GM23338 (cell line): Measurements from ENCODE around the gene GTSF1L. TPM values are rescaled to one million over a fixed set of nuclear protein-coding genes. Genes with fewer than 3 reads are reported as not detected.

ENCODE experiments used
- ATAC-seq: fragments of 200-7000 bp; cut with Tn5 transposase; 3 replicates; pipeline ENCODE4 v1.9.1; 2020
- DNase-seq: peaks from one replicate; pipeline ENCODE4 v3.0.0-alpha.2; 2015; ENCODE audit warnings: low spot score
- H2AFZ ChIP-seq: fragments of 200-600 bp; sonication (generic); 2 replicates; pipeline ENCODE4 v1.8.0; 2016; ENCODE audit warnings: antibody characterized with exemption, mild to moderate bottlenecking, moderate library complexity
- H3F3A ChIP-seq: fragments of 200-600 bp; sonication (generic); replicated peaks from 2 replicates; pipeline ENCODE4 v1.8.0; 2017; ENCODE audit warnings: antibody characterized with exemption, mixed run types, low read depth
- H3K27ac ChIP-seq: fragments of 200-600 bp; sonication (generic); 2 replicates; pipeline ENCODE4 v1.6.1; 2016; ENCODE audit warnings: low read depth
- H3K27me3 ChIP-seq: fragments of 200-600 bp; sonication (generic); 2 replicates; pipeline ENCODE4 v1.8.0; 2016; ENCODE audit warnings: mild to moderate bottlenecking, mixed run types, moderate library complexity; ENCODE audit not compliant: insufficient read depth
- H3K36me3 ChIP-seq: fragments of 200-600 bp; sonication (generic); 2 replicates; pipeline ENCODE4 v1.8.0; 2016; ENCODE audit warnings: mild to moderate bottlenecking; ENCODE audit not compliant: insufficient read depth
- H3K4me1 ChIP-seq: fragments of 200-600 bp; sonication (generic); 2 replicates; pipeline ENCODE4 v1.8.0; 2016; ENCODE audit warnings: mild to moderate bottlenecking, moderate library complexity; ENCODE audit not compliant: insufficient read depth
- H3K4me2 ChIP-seq: fragments of 200-600 bp; sonication (generic); 2 replicates; pipeline ENCODE4 v1.7.1; 2017; ENCODE audit warnings: mixed run types
- H3K4me3 ChIP-seq: fragments of 200-600 bp; sonication (generic); 2 replicates; pipeline ENCODE4 v1.6.1; 2016; ENCODE audit warnings: mixed run types
- H3K79me2 ChIP-seq: fragments of 200-600 bp; sonication (generic); replicated peaks from 2 replicates; pipeline ENCODE4 v1.8.0; 2017; ENCODE audit warnings: mild to moderate bottlenecking; ENCODE audit not compliant: insufficient read depth
- H3K9me2 ChIP-seq: fragments of 200-600 bp; sonication (generic); 2 replicates; pipeline ENCODE4 v1.8.0; 2017; ENCODE audit not compliant: insufficient read depth
- H4K20me1 ChIP-seq: fragments of 200-600 bp; sonication (generic); replicated peaks from 2 replicates; pipeline ENCODE4 v1.8.0; 2017; ENCODE audit warnings: mild to moderate bottlenecking; ENCODE audit not compliant: insufficient read depth
- H3K27ac Mint-ChIP-seq: 2 replicates; pipeline ENCODE4 v1.8.0; 2020; ENCODE audit warnings: inconsistent platforms, mild to moderate bottlenecking, moderate library complexity, mixed read lengths
- H3K27me3 Mint-ChIP-seq: 3 replicates; pipeline ENCODE4 v1.8.0; 2022; ENCODE audit warnings: low read depth, mild to moderate bottlenecking, moderate library complexity, mixed read lengths, inconsistent platforms; ENCODE audit not compliant: insufficient read depth, poor library complexity
- H3K36me3 Mint-ChIP-seq: 3 replicates; pipeline ENCODE4 v1.8.0; 2021; ENCODE audit warnings: low read depth, mild to moderate bottlenecking, inconsistent platforms, moderate library complexity, mixed read lengths
- H3K4me1 Mint-ChIP-seq: 3 replicates; pipeline ENCODE4 v1.8.0; 2020; ENCODE audit warnings: mild to moderate bottlenecking, inconsistent platforms, mixed read lengths
- H3K4me3 Mint-ChIP-seq: 3 replicates; pipeline ENCODE4 v1.8.0; 2021; ENCODE audit warnings: moderate library complexity, mild to moderate bottlenecking, inconsistent platforms, mixed read lengths
- H3K9me3 Mint-ChIP-seq: 3 replicates; pipeline ENCODE4 v1.8.0; 2020; ENCODE audit warnings: moderate library complexity, mild to moderate bottlenecking, inconsistent platforms, mixed read lengths
- CREB1 ChIP-seq: fragments of 250-450 bp; sonication (Bioruptor Pico); IDR thresholded peaks from 2 replicates; pipeline ENCODE4 v1.5.0; 2020; ENCODE audit warnings: low read depth, mild to moderate bottlenecking, moderate library complexity
- CTCF ChIP-seq, 2 experiments: fragments of 200-600 bp in 1 of 2; sonication (generic) in 1 of 2; conservative IDR thresholded peaks; 2 replicates each; pipeline versions ENCODE4 v1.5.1 to v1.6.1; 2016 to 2017; ENCODE audit warnings: antibody characterized with exemption in 2 of 2, low read depth in 2 of 2, mild to moderate bottlenecking in 2 of 2, moderate library complexity in 1 of 2
- ETS1 ChIP-seq: IDR thresholded peaks from 2 replicates; pipeline ENCODE4 v1.6.1; 2016; ENCODE audit warnings: antibody characterized with exemption
- EZH2 ChIP-seq: fragments of 200-600 bp; sonication (generic); IDR thresholded peaks from one replicate; pipeline ENCODE4 v1.8.0; 2017; ENCODE audit warnings: antibody characterized with exemption, mild to moderate bottlenecking, low read depth; ENCODE audit not compliant: unreplicated experiment
- EZH2phosphoT487 ChIP-seq: fragments of 200-600 bp; sonication (generic); IDR thresholded peaks from one replicate; pipeline ENCODE4 v1.8.1; 2018; ENCODE audit warnings: antibody characterized with exemption; ENCODE audit not compliant: unreplicated experiment
- JUNB ChIP-seq: IDR thresholded peaks from one replicate; pipeline ENCODE4 v1.6.1; 2016; ENCODE audit warnings: antibody characterized with exemption; ENCODE audit not compliant: unreplicated experiment
- NANOG ChIP-seq: IDR thresholded peaks from 2 replicates; pipeline ENCODE4 v1.6.1; 2016; ENCODE audit warnings: antibody characterized with exemption, borderline replicate concordance
- POLR2AphosphoS5 ChIP-seq: IDR thresholded peaks from 2 replicates; pipeline ENCODE4 v1.6.1; 2016; ENCODE audit warnings: antibody characterized with exemption, low read depth
- REST ChIP-seq: IDR thresholded peaks from one replicate; pipeline ENCODE4 v1.6.1; 2018; ENCODE audit warnings: antibody characterized with exemption; ENCODE audit not compliant: unreplicated experiment
- STAT1 ChIP-seq: IDR thresholded peaks from one replicate; pipeline ENCODE4 v1.6.1; 2016; ENCODE audit warnings: antibody characterized with exemption; ENCODE audit not compliant: unreplicated experiment
- ZNF114 ChIP-seq: fragments of 250-450 bp; sonication (Bioruptor Pico); IDR thresholded peaks from 2 replicates; pipeline ENCODE4 v1.5.0; 2020; ENCODE audit warnings: mild to moderate bottlenecking, moderate library complexity
- polyA plus RNA-seq: library from polyadenylated mRNA; unstranded; fragments of >200 nt; fragmentation: Nextera tagmentation; extraction: Ambion mirVana; gene quantifications from 2 replicates; pipeline ENCODE4 v1.2.1, GENCODE V29; 2016
- total RNA-seq: library from RNA; depleted of rRNA; stranded (reverse); fragments of >200 nt; shearing (Covaris generic); gene quantifications from 2 replicates; pipeline ENCODE4 v1.2.3, GENCODE V29; 2014

Gene GTSF1L
- total and polyA plus RNA-seq, 2 experiments from 2014 or later = not detected

GRCh38 chr20:43725666-43726065 is 1.1 kb downstream of the GTSF1L start:
- Histone ChIP-seq H3K27ac (no peak overlapping the region), H2AFZ (no peak overlapping the region), H3K27me3 (no peaks in the 10 kb centered on the region), H3K4me2 (no peak overlapping the region), H3K4me1 (no peaks in the 10 kb centered on the region; the same call in 1 of the 2 replicates), H3K9me2 (no peaks in the 10 kb centered on the region), H3K36me3 (no peaks in the 10 kb centered on the region), H3F3A (no peaks in the 10 kb centered on the region), H3K79me2 (no peaks in the 10 kb centered on the region), H4K20me1 (no peaks in the 10 kb centered on the region; the same call in 1 of the 2 replicates), H3K4me3 (no peak overlapping the region)
- H3K9me3 Mint-ChIP-seq = no peaks in the 10 kb centered on the region
- H3K4me3 Mint-ChIP-seq = no peak overlapping the region
- TF ChIP-seq EZH2phosphoT487 = no peak
- no peak for TF ChIP-seq EZH2
- no peak for TF ChIP-seq JUNB
- ATAC-seq (no peak), DNase-seq (no peak)
- peaks cover 1% of the 10 kb centered on the region for H3K27me3 Mint-ChIP-seq
- H3K36me3 Mint-ChIP-seq = no peaks in the 10 kb centered on the region
- H3K27ac Mint-ChIP-seq = no peak overlapping the region
- H3K4me1 Mint-ChIP-seq = peaks cover 6% of the 10 kb centered on the region; the same call in 1 of the 3 replicates

GRCh38 chr20:43724383-43724782 is 2.4 kb downstream of the GTSF1L start:
- H3K36me3 ChIP-seq = no peaks in the 10 kb centered on the region
- no peak overlapping the region for H3K4me2 ChIP-seq
- DNase-seq (no peak), ATAC-seq (no peak)
- no peaks in the 10 kb centered on the region for H3F3A ChIP-seq
- no peaks in the 10 kb centered on the region for H3K27me3 ChIP-seq
- H3K4me1 Mint-ChIP-seq = peaks cover 7% of the 10 kb centered on the region; the same call in 1 of the 3 replicates
- no peaks in the 10 kb centered on the region for H3K79me2 ChIP-seq
- no peak overlapping the region for H2AFZ ChIP-seq
- no peaks in the 10 kb centered on the region for H3K9me3 Mint-ChIP-seq
- peaks cover under 1% of the 10 kb centered on the region; the same call in 1 of the 3 replicates for H3K36me3 Mint-ChIP-seq
- H3K4me3 Mint-ChIP-seq = no peak overlapping the region
- H3K27ac Mint-ChIP-seq = no peak overlapping the region
- H3K4me1 ChIP-seq = no peaks in the 10 kb centered on the region; the same call in 1 of the 2 replicates
- H4K20me1 ChIP-seq = no peaks in the 10 kb centered on the region; the same call in 1 of the 2 replicates
- H3K4me3 ChIP-seq = no peak overlapping the region
- peaks cover 2% of the 10 kb centered on the region for H3K27me3 Mint-ChIP-seq
- no peak overlapping the region for H3K27ac ChIP-seq
- H3K9me2 ChIP-seq = no peaks in the 10 kb centered on the region
- TF ChIP-seq EZH2 (no peak), POLR2AphosphoS5 (no peak), ETS1 (no peak), NANOG (no peak), CTCF (conservative IDR thresholded peaks at IDR 0.05; ENCODE audit: low read depth in 2 of 2) (no peak), ZNF114 (no peak), EZH2phosphoT487 (no peak), STAT1 (no peak), REST (no peak), CREB1 (CRISPR knock-in tag) (no peak)
